K562 treated with DMSO at 1 percent for 24 hours (cell line): ENCODE data around the gene PLAAT3. TPM values are rescaled to one million over a fixed set of nuclear protein-coding genes. Genes with fewer than 3 reads are reported as not detected.

Experiments
- total RNA-seq: library from RNA; unstranded; fragments of 300-600 nt; gene quantifications from 2 replicates; pipeline ENCODE4 v1.2.3, GENCODE V29; 2022; ENCODE audit warnings: low read depth; ENCODE audit not compliant: insufficient read depth

The PLAAT3 gene
- total RNA-seq = 14.5 and 14.8 TPM in 2 replicates

GRCh38 chr11:63614136-63614671 lies at the start of gene PLAAT3:
Gene PLAAT3 (minus strand): TSS chr11:63614433. CDS start chr11:63614014, 419 bp downstream.

GRCh38 chr11:63563201-63564055 lies 50.8 kb downstream of the PLAAT3 start, which contains the start of gene PLAAT2:
Gene PLAAT2 (minus strand): TSS chr11:63563379. CDS start chr11:63563324, 55 bp downstream.

GRCh38 chr11:63536669-63537292 lies 77.5 kb downstream of the PLAAT3 start, which contains the start of gene PLAAT4:
Gene PLAAT4 (plus strand): TSS chr11:63536808. CDS start chr11:63536869, 61 bp downstream.

Other genes with a start within 250 kb of the PLAAT3 start
- gene SLC22A9, start 244.6 kb downstream of the PLAAT3 start, total RNA-seq = not detected in 2 replicates
- not detected in 2 replicates for gene PLAAT5, start 123.3 kb downstream of the PLAAT3 start, total RNA-seq
- gene LGALS12, start 108.3 kb downstream of the PLAAT3 start, total RNA-seq = 5.1 and 6.2 TPM in 2 replicates
- gene PLAAT4, start 77.6 kb downstream of the PLAAT3 start, total RNA-seq = 26.4 and 32.2 TPM in 2 replicates
- gene PLAAT2, start 51.1 kb downstream of the PLAAT3 start, total RNA-seq = not detected in 2 replicates
- gene ATL3, start 56.9 kb upstream of the PLAAT3 start, total RNA-seq = 6.4 and 7.8 TPM in 2 replicates
- 222 and 240 TPM in 2 replicates for gene RTN3, start 67.1 kb upstream of the PLAAT3 start, total RNA-seq
- gene ZFTA, start 154.3 kb upstream of the PLAAT3 start, total RNA-seq = 13.0 and 18.0 TPM in 2 replicates
- 62.0 and 62.1 TPM in 2 replicates for gene SPINDOC, start 199.0 kb upstream of the PLAAT3 start, total RNA-seq
- 41.3 and 45.5 TPM in 2 replicates for gene MARK2, start 224.7 kb upstream of the PLAAT3 start, total RNA-seq